Effector CD8-positive, alpha-beta T cell (primary cell): ENCODE measurements around the gene ZNF516.

Experiments
- DNase-seq: peaks from one replicate; lab custom pipeline; 2025; lab: John Stamatoyannopoulos, UW

The ZNF516 gene

GRCh38 chr18:76441668-76442412 is 53.2 kb downstream of the ZNF516 start:
- no peak for DNase-seq

GRCh38 chr18:76441002-76441667 is 53.9 kb downstream of the ZNF516 start:
- DNase-seq: no peak

- no peak for DNase-seq
These were observed 57.1 kb downstream of the ZNF516 start for GRCh38 chr18:76437910-76438309.

DNA sequence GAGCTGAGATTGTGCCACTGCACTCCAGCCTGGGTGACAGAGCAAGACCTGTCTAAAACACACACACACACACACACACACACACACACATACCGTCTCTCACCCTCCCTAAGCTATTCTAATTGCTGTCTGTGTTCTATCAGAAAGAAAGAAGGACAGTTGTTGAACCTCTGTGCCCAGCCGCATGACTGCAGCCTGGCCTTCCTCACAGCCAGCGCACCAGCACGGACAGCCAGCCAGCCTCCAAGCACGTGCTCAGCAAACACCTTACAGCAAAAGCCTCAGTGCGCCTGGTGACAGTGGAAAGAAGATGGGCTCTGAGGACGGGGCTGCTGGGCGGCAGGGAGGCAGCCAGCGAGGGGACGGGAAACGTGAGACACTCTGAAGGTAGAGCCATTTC is 58.0 kb downstream of the ZNF516 start:
- no peak for DNase-seq

- DNase-seq: no peak
These were observed 58.7 kb downstream of the ZNF516 start for GRCh38 chr18:76436342-76436741.

- no peak for DNase-seq
These were observed 59.6 kb downstream of the ZNF516 start for GRCh38 chr18:76435316-76435989.

GRCh38 chr18:76434452-76434851 is 60.6 kb downstream of the ZNF516 start:
- DNase-seq: no peak

DNA sequence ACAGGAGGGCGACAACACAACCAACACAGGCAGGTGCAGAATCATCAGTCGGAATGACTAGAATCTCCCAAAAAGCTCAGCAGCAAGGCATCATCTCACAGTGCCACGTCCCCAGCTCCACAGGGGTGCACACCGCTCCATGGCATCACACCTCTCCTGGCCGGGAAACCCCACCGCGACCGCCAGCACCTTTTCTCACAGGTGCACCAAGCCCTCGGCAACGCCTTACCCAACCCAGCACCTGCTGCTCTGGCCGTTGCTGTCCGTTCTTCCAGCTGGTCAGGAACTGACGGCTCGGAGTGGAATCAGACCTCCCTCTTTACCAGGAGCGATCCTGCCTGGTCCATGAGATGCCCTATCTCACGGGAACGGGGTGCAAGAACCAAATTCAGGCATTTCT is 61.3 kb downstream of the ZNF516 start:
- DNase-seq: no peak

DNA sequence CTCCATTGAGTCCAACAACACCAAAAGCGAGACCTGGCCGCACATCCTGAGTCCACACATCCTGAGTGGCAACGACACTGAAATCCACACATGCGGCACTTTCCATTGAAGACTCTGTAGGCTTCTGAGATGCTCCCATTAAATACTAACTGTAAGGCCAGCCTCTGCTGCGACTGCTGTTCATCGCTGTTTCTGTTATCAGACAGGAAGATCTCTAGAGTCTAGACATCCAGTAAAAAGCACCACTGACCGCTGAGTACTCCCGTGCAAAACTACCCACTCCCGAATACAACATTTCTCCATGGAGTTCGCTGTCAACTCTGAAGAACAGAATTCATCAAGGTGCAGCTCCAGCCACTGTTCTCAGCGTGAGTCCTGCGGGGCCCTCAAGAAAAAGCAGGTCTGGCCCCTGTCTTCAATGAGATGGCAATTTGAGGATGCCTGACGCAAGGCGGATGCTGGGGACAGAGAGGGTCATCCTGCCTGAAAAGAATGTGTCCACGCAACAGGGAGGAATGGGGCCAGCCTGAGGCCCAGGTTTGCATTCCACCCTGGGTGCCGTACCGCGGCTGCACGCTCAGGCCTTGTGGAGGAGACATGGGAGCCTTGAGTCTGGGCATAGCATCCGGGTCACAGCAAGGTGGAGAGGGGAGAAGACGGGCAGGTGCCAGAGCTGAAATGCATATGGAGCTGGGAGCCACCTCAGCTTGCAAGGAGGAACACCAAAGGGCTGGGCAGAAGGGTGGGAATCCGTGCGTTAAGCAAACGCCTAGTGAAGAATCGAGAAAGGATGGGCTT is 61.9 kb downstream of the ZNF516 start:
- DNase-seq: no peak

DNA sequence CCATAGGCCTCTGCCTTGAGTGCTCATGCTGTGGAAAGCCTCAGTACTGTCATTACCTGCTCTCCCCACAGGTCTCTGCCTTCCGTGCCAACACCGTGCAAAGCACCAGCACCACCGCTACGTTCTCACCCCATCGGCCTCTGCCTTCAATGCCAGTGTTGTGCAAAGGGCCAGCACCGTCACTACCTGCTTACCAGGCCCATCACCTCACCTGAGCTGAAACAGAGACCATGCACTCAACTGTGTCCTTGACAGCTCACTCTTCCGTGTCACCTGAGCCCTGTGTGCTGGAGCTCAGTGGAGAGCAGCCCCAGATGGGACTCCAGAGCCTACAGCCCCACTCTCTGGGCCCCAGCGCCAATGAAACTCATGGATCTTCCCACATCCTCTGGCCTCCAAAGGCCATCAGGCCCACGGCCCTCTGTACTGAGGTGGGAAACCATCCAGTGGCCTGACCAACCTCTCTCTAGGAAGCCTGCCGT is 62.7 kb downstream of the ZNF516 start:
- no peak for DNase-seq

- no peak for DNase-seq
These were observed 63.4 kb downstream of the ZNF516 start for GRCh38 chr18:76431437-76432273.

DNA sequence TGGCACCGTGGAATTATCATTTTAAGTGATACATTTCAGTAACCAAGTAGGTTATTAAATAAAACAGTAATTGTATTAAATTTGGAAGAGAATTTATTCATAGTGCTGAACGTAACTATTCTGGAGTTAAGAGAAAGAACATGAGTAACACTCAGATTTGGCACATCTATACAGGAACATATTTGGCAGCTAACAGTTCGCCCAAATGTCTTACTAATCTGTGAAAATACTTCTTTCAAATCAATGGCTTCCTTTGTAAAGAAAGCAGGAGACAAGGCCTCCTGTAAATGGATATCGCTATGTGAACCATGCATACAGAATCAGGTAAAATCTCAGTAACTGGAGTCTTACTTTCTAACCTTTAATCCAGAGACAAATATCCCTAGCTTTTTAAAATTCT is 64.4 kb downstream of the ZNF516 start:
- no peak for DNase-seq

DNA sequence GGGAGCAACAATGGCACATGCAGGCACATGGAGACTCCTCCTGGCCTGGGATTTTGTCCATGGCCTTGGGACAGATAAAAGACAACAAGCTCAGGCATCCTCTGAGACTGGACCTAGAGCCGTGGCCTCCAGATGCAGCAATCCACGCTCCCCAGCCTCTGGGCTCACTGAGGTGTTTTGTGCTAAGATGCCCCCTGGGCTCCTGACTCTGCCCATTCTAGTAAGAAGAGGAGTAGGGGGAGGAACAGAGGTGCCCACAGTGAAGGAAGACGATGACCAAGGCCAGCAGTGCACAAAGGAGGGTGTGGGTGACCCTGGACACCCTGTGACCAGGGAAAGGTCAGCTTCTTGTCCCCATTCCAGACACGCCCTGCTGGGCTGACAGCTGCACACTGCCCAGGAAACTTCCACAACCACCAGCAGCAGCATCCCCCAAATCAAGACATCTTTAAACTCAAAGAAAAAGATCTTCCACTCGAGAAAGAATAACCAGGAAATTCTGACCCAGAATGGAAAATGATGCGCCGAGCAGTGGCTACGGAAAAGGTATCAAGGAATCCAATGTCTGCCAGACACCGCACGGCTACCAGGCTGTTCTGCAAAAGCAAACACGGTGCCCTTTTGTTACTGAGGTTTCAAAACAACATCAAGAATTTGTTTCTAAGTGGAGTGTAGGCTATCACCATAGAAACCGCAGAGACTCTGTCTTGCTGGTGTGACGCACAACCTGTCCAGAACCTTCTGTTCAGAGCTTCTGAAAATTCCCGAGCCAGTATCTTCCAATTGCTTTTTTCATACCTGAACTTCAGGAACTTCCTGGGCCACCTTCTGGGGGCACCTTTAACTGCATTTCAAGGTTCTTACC is 65.5 kb downstream of the ZNF516 start:
- DNase-seq: no peak

DNA sequence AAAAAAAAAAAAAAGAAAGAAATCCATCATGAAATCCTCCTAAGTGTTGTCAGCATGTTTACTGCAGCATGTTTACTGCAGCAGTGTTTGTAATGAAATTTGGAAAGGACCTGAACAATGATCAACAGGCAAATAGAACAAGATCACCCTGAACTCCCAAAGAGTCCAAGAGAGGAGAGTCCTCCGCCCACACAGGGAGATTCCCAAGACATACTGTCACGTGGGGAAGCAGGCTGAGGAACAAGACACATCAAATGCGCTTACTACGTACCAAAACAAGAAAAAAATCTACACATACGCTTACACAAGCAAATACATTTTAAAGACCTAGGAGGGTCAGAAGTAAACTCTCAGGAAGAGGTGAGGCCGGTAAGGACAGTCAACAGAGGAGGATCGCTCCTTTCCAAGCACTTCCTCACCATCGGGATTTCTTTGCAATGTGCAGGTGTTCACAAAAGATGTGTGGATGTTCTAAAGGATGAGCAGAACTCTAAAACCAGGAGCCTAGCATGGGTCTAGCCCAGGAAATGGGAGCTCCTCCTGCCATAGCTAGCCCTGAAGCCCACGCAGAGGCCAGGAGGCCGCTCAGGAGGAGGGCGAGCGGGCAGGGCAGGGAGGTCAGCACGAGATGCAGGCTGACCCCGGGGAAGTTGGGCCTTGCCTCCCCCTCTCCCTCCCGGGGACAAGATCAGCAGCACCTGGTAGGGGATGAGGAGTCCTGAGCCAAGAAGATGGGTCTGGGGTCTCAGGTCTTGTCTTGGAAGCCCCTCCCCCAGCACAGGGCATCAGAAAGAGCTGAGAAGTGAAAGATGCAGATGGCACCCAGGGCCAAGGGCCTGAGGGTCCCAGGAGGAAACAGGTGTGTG is 66.4 kb downstream of the ZNF516 start:
- DNase-seq: no peak

DNA sequence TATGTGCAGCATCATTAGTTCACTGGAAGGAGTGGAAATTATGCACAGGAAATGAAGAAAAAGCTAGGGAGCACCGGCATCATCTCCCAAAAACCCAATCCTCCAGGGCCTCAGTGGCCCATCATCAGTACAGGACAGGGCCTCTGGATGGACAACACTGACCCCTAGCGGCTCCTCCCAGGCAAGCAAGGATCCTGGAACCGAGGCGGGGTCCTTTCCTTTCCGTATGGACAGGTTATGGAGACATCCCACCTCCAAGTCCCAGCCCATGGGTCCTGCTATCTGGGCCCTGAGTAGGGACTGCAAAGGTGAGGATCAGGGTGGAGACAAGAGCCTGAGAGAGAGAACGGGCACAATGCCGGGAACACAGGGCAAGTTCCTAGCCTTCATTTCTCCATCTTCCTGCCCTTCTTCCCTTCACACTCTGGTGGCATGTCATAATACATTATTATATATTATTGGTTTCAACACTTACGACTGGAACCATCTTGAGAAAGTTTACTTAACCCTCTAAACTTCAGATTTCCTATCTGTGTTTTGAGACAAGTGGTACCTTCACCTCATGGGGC is 68.2 kb downstream of the ZNF516 start:
- DNase-seq: no peak

GRCh38 chr18:76425146-76426131 is 69.6 kb downstream of the ZNF516 start:
- DNase-seq: no peak

GRCh38 chr18:76422838-76423237 is 72.2 kb downstream of the ZNF516 start:
- no peak for DNase-seq

DNA sequence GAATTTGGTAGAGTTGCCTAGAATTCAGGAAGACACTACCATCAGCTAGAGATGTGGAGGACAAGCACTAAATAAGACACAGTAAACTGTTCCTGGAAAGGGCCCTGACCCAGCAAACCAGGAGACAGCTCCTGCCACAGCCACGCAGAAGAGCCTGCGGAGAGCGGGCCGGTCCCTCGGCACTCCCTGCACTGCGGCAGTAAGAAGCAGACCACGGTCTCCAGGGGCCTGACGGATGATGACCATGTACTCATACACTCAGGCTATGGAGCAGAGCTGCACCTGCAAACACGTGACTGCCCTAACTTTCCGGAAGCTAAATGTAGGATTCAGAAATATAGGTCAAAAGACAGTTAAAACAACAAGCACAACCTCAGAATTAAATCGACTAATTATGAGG is 72.9 kb downstream of the ZNF516 start:
- DNase-seq: no peak
